Dendritic cell treated with granulocyte-macrophage colony-stimulating factor and Interleukin-4, amounts not matched to agents 40 ng/mL and 50 ng/mL, for 4 days (primary cell): Measurements from ENCODE around the gene HDAC10.

ENCODE experiments used
- H3K27ac Mint-ChIP-seq: one replicate; pipeline ENCODE4 v1.8.0; 2022; ENCODE audit warnings: mild to moderate bottlenecking, mixed read lengths
- H3K27me3 Mint-ChIP-seq: one replicate; pipeline ENCODE4 v1.8.0; 2022; ENCODE audit warnings: mild to moderate bottlenecking, mixed read lengths
- H3K36me3 Mint-ChIP-seq: one replicate; pipeline ENCODE4 v1.8.0; 2022; ENCODE audit warnings: low read depth, mixed read lengths
- H3K4me1 Mint-ChIP-seq: one replicate; pipeline ENCODE4 v1.8.0; 2022; ENCODE audit warnings: low read depth, mixed read lengths
- H3K4me3 Mint-ChIP-seq: one replicate; pipeline ENCODE4 v1.8.0; 2022; ENCODE audit warnings: mild to moderate bottlenecking, moderate library complexity, mixed read lengths
- H3K9me3 Mint-ChIP-seq: one replicate; pipeline ENCODE4 v1.8.0; 2022; ENCODE audit warnings: mixed read lengths
- intact Hi-C: fragments of 100-400 bp; cut with micrococcal nuclease; formaldehyde crosslinking; loops from one replicate; pipeline ENCODE4 v1.15.0; 2022

Gene HDAC10

GRCh38 chr22:50242406-50242949, 8.6 kb downstream of the HDAC10 start:
- Mint-ChIP-seq H3K4me3 (peak overlapping the region; percentile 97), H3K27ac (no peak overlapping the region), H3K4me1 (peaks cover 53% of the 10 kb centered on the region), H3K27me3 (no peaks in the 10 kb centered on the region), H3K36me3 (peaks cover 62% of the 10 kb centered on the region), H3K9me3 (no peaks in the 10 kb centered on the region)
- intact Hi-C loops: loop anchor here (5.0 kb wide), 1 partner anchor 255 kb away; no protein-coding TSS in a partner anchor

- H3K4me1 Mint-ChIP-seq: peaks cover 25% of the 10 kb centered on the region
- H3K36me3 Mint-ChIP-seq: peaks cover 64% of the 10 kb centered on the region
- H3K9me3 Mint-ChIP-seq: no peaks in the 10 kb centered on the region
- no peak overlapping the region for H3K4me3 Mint-ChIP-seq
- intact Hi-C loops: no loop called here
- no peak overlapping the region for H3K27ac Mint-ChIP-seq
- no peaks in the 10 kb centered on the region for H3K27me3 Mint-ChIP-seq
Measured at GRCh38 chr22:50238755-50239154, 12.3 kb downstream of the HDAC10 start.

- Mint-ChIP-seq H3K27ac (no peak overlapping the region), H3K4me1 (peaks cover 8% of the 10 kb centered on the region)
Measured at GRCh38 chr22:50236731-50237409, 14.2 kb downstream of the HDAC10 start.

GRCh38 chr22:50233223-50233622, 17.8 kb downstream of the HDAC10 start:
- Mint-ChIP-seq H3K27me3 (no peaks in the 10 kb centered on the region), H3K4me1 (no peaks in the 10 kb centered on the region), H3K36me3 (peaks cover 91% of the 10 kb centered on the region), H3K4me3 (no peak overlapping the region), H3K27ac (no peak overlapping the region), H3K9me3 (no peaks in the 10 kb centered on the region)
- intact Hi-C loops: no loop called here

More at GRCh38 chr22:50236731-50237409, 14.2 kb downstream of the HDAC10 start:
- Mint-ChIP-seq H3K4me3 (no peak overlapping the region), H3K9me3 (no peaks in the 10 kb centered on the region), H3K36me3 (peaks cover 83% of the 10 kb centered on the region), H3K27me3 (no peaks in the 10 kb centered on the region)
- intact Hi-C loops: no loop called here

GRCh38 chr22:50232481-50233151, 18.4 kb downstream of the HDAC10 start:
- Mint-ChIP-seq H3K27me3 (no peaks in the 10 kb centered on the region), H3K27ac (no peak overlapping the region), H3K4me3 (no peak overlapping the region), H3K9me3 (no peaks in the 10 kb centered on the region), H3K36me3 (peaks cover 91% of the 10 kb centered on the region), H3K4me1 (no peaks in the 10 kb centered on the region)
- intact Hi-C loops: no loop called here

GRCh38 chr22:50229370-50229769, 21.7 kb downstream of the HDAC10 start:
- intact Hi-C loops: no loop called here
- no peaks in the 10 kb centered on the region for H3K9me3 Mint-ChIP-seq
- no peak overlapping the region for H3K4me3 Mint-ChIP-seq
- no peak overlapping the region for H3K27ac Mint-ChIP-seq
- H3K27me3 Mint-ChIP-seq: no peaks in the 10 kb centered on the region
- peaks cover 95% of the 10 kb centered on the region for H3K36me3 Mint-ChIP-seq
- H3K4me1 Mint-ChIP-seq: no peaks in the 10 kb centered on the region

- peaks cover 95% of the 10 kb centered on the region for H3K36me3 Mint-ChIP-seq
- H3K27me3 Mint-ChIP-seq: no peaks in the 10 kb centered on the region
- H3K4me3 Mint-ChIP-seq: no peak overlapping the region
- H3K9me3 Mint-ChIP-seq: no peaks in the 10 kb centered on the region
- intact Hi-C loops: no loop called here
- no peaks in the 10 kb centered on the region for H3K4me1 Mint-ChIP-seq
- H3K27ac Mint-ChIP-seq: no peak overlapping the region
Measured at GRCh38 chr22:50228366-50228765, 22.7 kb downstream of the HDAC10 start.

- intact Hi-C loops: no loop called here
- no peaks in the 10 kb centered on the region for H3K9me3 Mint-ChIP-seq
- no peak overlapping the region for H3K27ac Mint-ChIP-seq
- H3K4me1 Mint-ChIP-seq: no peaks in the 10 kb centered on the region
- no peaks in the 10 kb centered on the region for H3K27me3 Mint-ChIP-seq
- peaks cover 95% of the 10 kb centered on the region for H3K36me3 Mint-ChIP-seq
- H3K4me3 Mint-ChIP-seq: no peak overlapping the region
Measured at GRCh38 chr22:50227579-50228215, 23.4 kb downstream of the HDAC10 start.

GRCh38 chr22:50226875-50227165, 24.2 kb downstream of the HDAC10 start:
- intact Hi-C loops: no loop called here
- no peak overlapping the region for H3K27ac Mint-ChIP-seq
- H3K4me1 Mint-ChIP-seq: no peaks in the 10 kb centered on the region
- no peak overlapping the region for H3K4me3 Mint-ChIP-seq
- H3K36me3 Mint-ChIP-seq: peaks cover 95% of the 10 kb centered on the region
- H3K9me3 Mint-ChIP-seq: no peaks in the 10 kb centered on the region
- no peaks in the 10 kb centered on the region for H3K27me3 Mint-ChIP-seq

- Mint-ChIP-seq H3K36me3 (peaks cover 95% of the 10 kb centered on the region), H3K4me3 (no peak overlapping the region), H3K27me3 (no peaks in the 10 kb centered on the region), H3K4me1 (no peaks in the 10 kb centered on the region), H3K27ac (no peak overlapping the region), H3K9me3 (no peaks in the 10 kb centered on the region)
- intact Hi-C loops: no loop called here
Measured at GRCh38 chr22:50226063-50226874, 24.8 kb downstream of the HDAC10 start.

- no peaks in the 10 kb centered on the region for H3K27me3 Mint-ChIP-seq
- H3K9me3 Mint-ChIP-seq: no peaks in the 10 kb centered on the region
- H3K4me3 Mint-ChIP-seq: no peak overlapping the region
- peaks cover 97% of the 10 kb centered on the region for H3K36me3 Mint-ChIP-seq
- H3K27ac Mint-ChIP-seq: no peak overlapping the region
- intact Hi-C loops: no loop called here
- no peaks in the 10 kb centered on the region for H3K4me1 Mint-ChIP-seq
Measured at GRCh38 chr22:50225200-50225969, 25.7 kb downstream of the HDAC10 start.

- H3K27me3 Mint-ChIP-seq: no peaks in the 10 kb centered on the region
- intact Hi-C loops: no loop called here
- no peak overlapping the region for H3K4me3 Mint-ChIP-seq
- no peak overlapping the region for H3K27ac Mint-ChIP-seq
- peaks cover 9% of the 10 kb centered on the region for H3K4me1 Mint-ChIP-seq
- H3K9me3 Mint-ChIP-seq: no peaks in the 10 kb centered on the region
- peaks cover 99% of the 10 kb centered on the region for H3K36me3 Mint-ChIP-seq
Measured at GRCh38 chr22:50224071-50224470, 27.0 kb downstream of the HDAC10 start.

GRCh38 chr22:50222508-50222907, 28.6 kb downstream of the HDAC10 start:
- H3K4me1 Mint-ChIP-seq: peaks cover 10% of the 10 kb centered on the region
- peaks cover 99% of the 10 kb centered on the region for H3K36me3 Mint-ChIP-seq

More at GRCh38 chr22:50222508-50222907, 28.6 kb downstream of the HDAC10 start:
- Mint-ChIP-seq H3K27ac (no peak overlapping the region), H3K27me3 (no peaks in the 10 kb centered on the region), H3K9me3 (no peaks in the 10 kb centered on the region), H3K4me3 (no peak overlapping the region)
- intact Hi-C loops: no loop called here
